Amniotic epithelial cell (primary cell): Measurements from ENCODE around the gene MASP2.
"Not testable (repeated sequence)": the region's sequence is repeated elsewhere in the genome, so short reads cannot be mapped to it uniquely, and the experiment has no call there.

Source experiments
- DNase-seq: peaks from one replicate; pipeline ENCODE4 v3.0.0-alpha.2; 2010; ENCODE audit warnings: low read depth

Gene MASP2

GRCh38 chr1:11039351-11040104 lies 7.5 kb downstream of the MASP2 start:
- no peak for DNase-seq

- peak; percentile 74 for DNase-seq
These were observed 9.3 kb downstream of the MASP2 start for GRCh38 chr1:11037740-11038182.

- DNase-seq = not testable (repeated sequence)
These were observed 9.9 kb downstream of the MASP2 start for GRCh38 chr1:11037019-11037739.

GRCh38 chr1:11031624-11032262 lies 15.3 kb downstream of the MASP2 start:
- DNase-seq = no peak

GRCh38 chr1:11030865-11031264 lies 16.2 kb downstream of the MASP2 start:
- DNase-seq = no peak

GRCh38 chr1:11028018-11028417 lies 19.0 kb downstream of the MASP2 start:
- DNase-seq = no peak

- no peak for DNase-seq
These were observed 19.7 kb downstream of the MASP2 start for GRCh38 chr1:11027316-11027715.

- no peak for DNase-seq
These were observed 20.1 kb downstream of the MASP2 start for GRCh38 chr1:11026903-11027302.

GRCh38 chr1:11026052-11026451 lies 21.0 kb downstream of the MASP2 start:
- DNase-seq = no peak

- no peak for DNase-seq
These were observed 21.4 kb downstream of the MASP2 start for GRCh38 chr1:11025618-11026017.

GRCh38 chr1:11024874-11025203 lies 22.2 kb downstream of the MASP2 start:
- no peak for DNase-seq

GRCh38 chr1:11024154-11024873 lies 22.7 kb downstream of the MASP2 start:
- no peak for DNase-seq

GRCh38 chr1:11023201-11023600 lies 23.8 kb downstream of the MASP2 start:
- no peak for DNase-seq

GRCh38 chr1:11019971-11020370 lies 27.1 kb downstream of the MASP2 start:
- no peak for DNase-seq

GRCh38 chr1:11019358-11019757 lies 27.7 kb downstream of the MASP2 start:
- DNase-seq = not testable (repeated sequence)

GRCh38 chr1:11013160-11013531 lies 33.9 kb downstream of the MASP2 start:
- DNase-seq = peak; percentile 27

GRCh38 chr1:11012260-11013159 lies 34.5 kb downstream of the MASP2 start, which contains the start of gene TARDBP:
Gene TARDBP (plus strand): TSS chr1:11012654. CDS start chr1:11013728, 1,074 bp downstream.
- DNase-seq = peak; percentile 81

GRCh38 chr1:11000526-11000925 lies 46.5 kb downstream of the MASP2 start:
- DNase-seq = no peak

- DNase-seq = no peak
These were observed 50.9 kb downstream of the MASP2 start for GRCh38 chr1:10996100-10996499.

GRCh38 chr1:10992864-10993263 lies 54.2 kb downstream of the MASP2 start:
- no peak for DNase-seq

GRCh38 chr1:10992004-10992403 lies 55.0 kb downstream of the MASP2 start:
- DNase-seq = not testable (repeated sequence)
